HG03442 (cell line): ENCODE data around the gene STARD4.

Experiments used
- ATAC-seq: cut with Tn5 transposase; IDR thresholded peaks from one replicate; pipeline ENCODE4 v1.9.1; 2021; ENCODE audit warnings: mild to moderate bottlenecking, moderate library complexity; ENCODE audit not compliant: unreplicated experiment

Gene STARD4

DNA sequence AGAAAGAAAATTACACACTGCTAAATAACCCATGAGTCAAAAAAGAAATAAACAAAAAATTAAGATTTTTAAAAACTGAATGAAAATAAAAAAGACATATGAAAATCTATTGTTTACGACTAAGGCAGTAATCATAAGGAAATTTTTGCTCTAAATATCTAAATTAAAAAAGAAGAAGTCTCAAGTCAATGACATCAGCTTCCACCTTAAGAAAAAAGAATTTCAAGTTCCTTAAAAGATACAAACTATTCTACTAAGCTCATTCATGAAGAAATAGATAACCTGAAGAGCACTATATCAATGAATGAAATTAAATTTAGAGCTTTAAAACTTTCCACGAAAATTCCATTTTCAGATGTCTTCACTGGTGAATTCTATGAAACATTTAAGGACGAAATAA, 15.7 kb upstream of the STARD4 start:
- no peak for ATAC-seq

DNA sequence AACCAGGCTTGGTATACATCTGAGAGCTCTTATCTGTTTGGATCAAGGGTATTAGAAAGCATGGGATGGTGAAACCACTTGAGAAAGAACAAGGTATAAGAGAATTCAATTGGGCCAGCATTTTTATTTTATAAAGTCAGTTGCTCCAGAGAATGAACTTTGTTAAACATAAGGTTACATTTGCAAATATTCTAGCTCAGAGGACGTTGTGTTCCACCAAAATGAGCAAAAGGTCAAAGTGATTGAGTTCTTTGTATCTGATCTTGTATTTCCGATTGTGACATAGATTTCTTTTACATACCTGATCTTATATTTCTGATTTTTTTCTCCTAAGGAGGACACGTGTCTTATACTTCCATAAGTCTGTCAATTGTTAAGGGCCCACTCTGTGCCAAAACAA, 8.6 kb upstream of the STARD4 start:
- ATAC-seq: no peak

DNA sequence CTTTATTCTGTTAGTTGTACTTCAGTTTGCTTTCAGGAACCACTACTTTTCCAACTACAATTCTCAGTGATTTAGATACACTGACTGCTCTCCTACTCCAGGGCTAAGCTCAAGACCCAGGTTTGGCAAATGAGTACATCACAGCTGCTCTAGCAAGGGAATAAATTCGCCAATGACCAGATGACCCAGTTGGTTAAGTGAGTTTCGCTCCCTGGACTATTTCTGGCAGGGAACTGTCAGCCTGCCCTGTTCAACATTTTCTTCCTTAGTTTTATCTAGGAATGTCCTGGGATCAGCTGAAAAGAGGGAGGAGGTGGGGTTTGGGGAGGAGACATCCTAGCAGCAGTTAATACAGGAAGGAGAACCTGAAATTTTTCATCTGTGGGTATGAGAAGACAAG, 6.4 kb upstream of the STARD4 start:
- no peak for ATAC-seq

DNA sequence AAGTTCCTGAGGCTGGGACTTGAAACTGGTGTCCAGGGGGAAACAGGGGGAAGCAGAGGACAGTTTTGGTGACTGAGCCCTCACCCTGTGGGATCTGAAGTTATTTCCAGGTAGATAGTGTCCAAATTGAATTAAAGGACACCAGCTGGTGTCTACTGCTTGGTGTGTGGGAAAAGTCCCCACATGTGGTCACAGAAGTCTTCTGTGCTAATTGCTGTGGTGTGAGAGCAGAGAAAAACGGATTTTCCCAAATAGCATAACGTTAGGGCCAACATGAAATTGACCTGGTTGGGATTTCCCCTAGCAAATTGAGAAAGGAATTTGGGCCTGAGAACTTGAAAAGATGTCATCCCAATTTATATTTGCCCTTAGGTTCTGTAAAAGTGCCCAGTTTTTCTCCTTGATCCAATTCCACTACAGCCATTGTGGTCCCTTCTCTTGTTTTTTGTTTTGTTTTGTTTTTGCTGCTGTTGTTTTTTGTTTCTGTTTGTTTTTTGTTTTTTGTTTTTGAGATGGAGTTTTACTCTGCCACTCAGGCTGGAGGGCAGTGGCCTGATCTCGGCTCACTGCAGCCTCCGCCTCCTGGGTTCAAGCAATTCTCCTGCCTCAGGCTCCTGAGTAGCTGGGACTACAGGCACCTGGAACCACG, 5.6 kb upstream of the STARD4 start:
- ATAC-seq: peak; percentile 54

DNA sequence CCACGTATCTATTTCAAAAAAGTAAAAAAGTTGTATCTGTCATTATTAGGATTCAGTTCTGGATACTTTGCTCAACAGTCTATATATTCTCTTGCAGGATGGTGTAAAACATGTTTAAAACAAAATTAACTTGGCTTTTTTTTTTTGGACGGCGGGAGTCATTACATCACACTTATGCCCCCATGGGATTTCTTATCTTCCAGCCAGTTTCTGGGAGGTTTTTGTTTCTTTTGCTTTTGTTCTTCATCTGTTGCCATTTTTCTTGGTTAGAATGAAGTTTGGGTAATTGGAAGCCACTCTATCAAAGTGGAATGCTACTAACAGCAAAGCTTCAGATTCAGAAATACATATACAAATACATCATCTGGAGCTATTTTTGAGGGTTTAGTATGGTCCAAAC, 1.8 kb upstream of the STARD4 start:
- no peak for ATAC-seq

DNA sequence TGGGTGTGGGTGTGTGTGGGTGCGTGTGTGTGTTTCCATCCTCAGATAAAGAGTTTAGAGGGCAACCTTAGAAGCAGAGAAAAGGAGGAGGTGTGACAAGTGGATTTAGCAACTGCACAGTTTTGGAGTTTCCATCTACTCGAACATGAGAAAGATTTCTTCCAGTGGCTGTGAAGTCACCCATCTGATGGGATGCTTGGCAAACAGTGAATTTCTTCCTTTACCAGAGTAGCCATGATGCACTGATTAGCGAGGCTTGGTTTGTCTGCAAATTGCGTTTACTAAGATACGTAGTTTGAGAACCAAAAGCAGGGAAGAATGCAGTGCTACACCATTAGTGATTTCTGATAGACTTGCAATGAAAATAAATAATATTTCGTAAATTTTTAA, 791 bp upstream of the STARD4 start:
- no peak for ATAC-seq

DNA sequence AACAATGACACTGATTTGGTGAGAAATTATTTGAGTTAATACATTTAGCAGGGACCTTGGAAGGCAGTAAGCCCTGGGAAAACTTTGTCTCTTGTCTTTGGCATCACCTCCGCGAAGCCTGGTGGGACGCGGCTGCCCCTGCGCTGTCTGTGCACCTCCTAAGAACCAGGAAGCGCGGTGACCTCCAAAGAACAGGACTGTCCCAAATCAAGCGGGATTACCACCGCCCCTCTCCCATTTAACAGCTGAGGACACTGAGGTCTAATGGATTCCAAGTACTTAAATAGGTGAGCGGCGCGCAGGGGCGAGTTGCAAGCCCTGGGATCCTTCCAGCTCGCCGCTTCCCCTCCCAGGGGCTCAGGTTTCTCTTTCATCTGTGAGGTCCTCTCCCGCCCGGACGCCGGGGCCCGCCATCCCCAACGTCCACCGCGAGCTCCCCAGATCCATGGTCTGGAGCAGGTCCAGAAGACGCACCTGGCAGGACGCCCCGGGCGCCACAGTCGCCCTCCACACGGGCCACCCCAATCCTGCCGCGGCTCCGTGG, 432 bp downstream of the STARD4 start:
- ATAC-seq: peak; percentile 4

DNA sequence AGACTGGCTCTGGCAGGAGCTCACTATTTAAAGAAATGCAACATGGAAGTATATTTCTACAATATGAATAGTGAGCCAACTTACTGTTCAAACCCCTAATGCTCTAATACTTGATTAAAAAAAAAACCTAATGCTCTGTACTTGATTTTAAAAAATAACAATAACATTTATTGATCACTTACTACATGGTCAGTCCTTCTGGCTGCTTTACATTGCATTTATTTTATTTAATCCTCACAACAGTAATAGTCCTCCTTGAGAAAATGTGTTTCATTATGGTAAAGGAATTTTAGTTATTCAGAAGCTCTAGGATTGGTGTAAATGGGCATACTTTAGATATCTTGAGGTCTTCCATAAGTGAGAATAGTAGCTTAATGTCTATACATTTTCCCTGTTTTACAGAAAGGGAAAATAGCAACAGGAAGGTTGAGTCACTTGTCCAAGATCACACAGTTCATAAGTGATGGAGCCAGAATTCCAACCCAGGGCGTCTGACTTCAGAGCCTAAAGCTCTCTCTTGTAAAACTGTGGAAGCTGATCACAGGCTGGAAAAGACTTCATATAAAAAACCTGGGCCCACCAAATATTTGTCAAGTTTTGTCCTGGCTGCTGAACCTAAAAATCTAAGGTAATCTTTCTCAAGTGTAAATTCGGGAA, 1.0 kb downstream of the STARD4 start:
- no peak for ATAC-seq

DNA sequence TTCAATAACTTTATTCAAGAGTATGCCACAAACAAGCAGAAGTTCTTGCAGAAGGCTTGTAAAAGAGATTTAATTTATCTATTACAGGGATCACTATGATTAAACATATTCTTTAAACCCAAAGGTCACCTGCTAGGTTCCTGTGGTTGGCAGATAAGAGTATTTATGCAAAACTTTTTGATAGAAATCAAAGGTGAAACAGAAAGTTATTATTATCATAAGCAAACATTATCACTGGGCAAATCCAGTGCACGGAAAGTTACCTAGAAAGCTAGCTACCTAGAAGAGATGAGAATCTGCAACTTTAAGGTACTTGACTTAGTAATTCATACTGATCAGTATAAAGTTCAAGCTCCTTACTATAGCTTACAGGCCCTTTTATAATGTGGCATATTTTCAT, 3.2 kb downstream of the STARD4 start:
- no peak for ATAC-seq

DNA sequence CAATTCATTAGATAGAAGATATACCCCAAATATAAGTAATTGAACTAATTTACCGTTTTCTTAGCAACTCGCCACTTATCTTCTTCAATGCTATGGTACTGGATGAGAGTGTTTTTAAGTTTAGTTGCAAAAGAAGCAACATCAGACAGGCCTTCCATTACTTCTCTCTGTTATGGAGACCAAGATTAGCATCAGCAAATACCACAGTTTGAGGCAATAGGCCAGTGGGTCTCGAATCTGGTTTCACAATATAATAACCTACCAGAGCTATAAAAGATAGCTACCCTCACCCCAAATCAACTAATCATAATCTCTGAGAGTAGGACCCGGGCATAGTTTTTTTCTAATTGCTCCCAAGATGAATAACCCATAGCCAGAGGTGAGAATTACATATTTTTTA, 5.1 kb downstream of the STARD4 start:
- ATAC-seq: no peak

DNA sequence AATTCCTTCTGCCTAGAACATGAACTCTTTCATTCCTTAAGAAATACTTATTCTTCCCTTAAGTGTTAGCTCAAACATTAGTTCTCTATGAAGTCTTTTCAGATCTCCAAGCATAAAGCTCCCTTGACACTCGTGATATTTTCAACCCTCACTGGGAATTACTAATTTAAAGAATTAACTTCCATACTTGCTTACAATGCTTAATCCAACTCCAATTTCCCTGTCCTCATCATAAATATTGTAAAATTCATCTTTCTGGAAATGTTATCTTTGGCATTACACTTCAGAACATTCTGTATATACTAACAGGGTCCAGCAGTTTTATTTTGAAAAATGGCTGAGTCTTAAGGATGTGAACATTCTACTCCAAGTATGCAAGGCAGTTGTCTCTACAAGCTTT, 7.2 kb downstream of the STARD4 start:
- no peak for ATAC-seq

DNA sequence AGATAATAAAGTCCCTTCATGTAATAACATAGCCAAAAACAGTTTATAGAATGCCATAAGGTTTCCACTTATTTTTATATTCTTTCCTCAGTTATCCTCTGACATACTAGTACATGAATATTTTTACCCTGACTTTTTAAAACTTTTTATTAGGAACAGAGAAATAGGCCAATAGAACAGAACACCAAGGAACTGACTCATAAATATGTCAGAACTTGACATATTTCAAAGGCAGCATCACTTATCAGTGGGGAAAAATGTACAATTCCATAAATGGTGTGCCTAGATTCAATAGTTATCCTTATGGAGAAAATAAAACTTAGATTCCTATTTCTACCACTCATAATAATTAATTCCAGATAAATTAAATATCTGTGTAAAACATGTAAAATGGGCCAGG, 9.4 kb downstream of the STARD4 start:
- no peak for ATAC-seq

DNA sequence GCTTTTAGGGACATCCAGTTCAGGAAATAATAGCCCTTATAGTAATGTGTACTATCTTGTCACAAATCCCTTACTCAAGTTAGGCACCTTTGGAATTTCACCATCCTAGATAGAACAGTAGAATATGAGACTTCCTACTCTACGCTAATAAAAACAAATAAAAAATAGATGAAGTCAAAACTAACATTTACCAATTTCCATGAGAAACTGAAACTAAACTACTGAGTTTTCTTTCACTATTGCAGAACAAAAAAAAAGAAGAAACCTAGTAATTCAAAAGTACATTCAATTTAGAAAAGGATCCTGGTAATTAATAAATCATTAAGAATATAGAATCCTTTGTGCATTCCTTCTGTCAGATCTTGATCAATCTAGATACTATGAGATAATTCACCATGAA, 14.0 kb downstream of the STARD4 start:
- ATAC-seq: no peak

DNA sequence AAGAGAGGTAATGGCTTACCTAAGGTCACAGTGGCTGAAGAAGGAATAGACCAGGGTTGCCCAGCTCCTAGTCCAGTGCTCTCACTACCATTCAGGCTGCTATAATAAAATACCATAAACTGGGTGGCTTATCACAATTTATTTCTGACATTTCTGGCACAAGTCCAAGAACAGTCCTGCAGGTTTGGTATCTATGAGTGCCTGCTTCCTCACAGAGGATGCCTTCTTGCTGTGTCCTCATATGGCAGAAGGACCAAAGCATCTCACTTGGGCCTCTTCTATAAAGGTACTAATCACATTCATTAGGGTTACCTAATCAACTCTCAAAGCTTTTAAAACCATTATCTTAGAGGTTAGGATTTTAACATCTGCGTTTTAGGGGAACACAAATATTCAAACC, 17.2 kb downstream of the STARD4 start:
- no peak for ATAC-seq

DNA sequence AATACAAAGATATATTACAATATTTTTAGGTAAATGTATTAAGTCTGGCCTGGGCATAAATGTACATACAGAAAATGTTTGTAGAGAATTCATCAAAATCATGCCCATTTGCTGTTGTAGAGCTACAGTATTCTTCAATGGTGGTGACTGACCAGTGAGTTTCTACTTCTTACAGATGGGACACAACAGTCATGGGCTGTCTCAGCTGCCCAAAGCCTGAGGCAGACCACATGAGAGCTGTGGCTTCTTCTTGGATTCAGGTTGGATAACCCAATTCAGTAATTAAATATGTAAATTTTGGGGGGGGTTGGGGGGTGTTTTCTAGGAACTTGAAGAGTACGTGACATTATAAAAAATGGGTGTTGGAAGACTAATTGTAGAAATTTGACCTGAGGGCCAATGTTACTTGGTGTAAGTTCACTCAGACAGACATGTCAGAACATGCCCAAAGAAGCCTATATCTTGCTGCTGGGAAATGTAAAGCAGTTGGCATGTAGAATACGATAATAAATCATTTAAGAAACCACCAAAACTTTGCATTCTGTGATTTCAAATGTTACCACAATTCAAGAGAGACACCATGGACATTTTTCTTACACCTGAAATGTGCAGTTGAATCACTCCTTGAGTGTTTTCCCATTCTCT, 17.9 kb downstream of the STARD4 start:
- ATAC-seq: no peak

DNA sequence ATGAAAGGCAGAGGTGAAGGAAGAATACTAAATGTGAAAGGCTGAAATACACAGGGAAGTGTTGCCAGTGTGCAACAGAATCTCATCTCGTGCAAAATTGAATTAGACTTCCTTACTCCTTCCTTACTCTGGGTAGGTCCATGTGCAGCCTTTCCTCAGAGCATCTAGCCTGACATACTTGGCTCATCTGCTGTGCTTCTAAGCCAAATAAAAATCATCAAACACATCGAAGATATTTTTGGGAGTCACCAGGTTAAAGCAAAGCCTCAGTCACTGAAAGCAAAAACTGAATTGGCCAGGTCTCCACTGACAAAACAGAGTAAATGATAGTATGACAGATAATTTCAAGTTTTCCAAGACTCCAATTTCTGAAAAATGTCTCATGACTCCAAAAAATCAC, 19.3 kb downstream of the STARD4 start:
- no peak for ATAC-seq

DNA sequence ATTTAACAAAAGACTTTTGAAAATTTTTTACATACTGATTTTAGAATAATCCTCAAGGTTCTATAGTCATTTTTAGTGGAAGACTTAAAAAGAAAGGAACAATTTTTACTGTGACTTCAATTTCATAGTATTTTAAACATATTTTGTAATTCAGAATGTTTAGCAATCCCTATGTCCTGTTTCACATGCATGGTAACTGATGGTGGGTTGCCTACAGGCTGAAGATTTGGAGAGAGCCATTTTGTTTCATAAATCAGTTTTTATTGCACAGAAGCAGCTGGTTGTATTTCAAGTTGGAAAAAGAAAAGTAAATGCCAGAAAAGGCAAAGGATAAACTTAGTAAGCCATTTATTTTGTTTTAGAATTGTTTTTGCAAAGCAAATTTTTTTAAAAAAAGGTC, 24.0 kb downstream of the STARD4 start:
- no peak for ATAC-seq

DNA sequence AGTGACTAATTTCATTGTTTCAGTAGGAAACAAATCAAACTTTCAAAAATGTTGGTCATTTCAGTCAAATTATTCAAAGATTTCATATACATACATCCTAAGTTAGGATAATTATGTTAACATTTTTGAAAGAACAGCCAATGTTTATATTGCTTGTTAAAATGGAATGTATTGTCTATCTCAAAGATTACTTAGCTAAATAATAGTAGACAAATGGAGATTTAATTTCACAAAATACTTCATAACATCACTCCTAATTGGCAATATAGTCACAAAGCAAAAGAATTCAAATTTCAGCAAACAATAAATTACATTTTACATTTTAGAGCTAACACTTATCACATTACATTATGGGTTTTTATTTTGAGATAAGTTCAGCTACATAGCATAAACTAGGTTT, 25.4 kb downstream of the STARD4 start:
- no peak for ATAC-seq

DNA sequence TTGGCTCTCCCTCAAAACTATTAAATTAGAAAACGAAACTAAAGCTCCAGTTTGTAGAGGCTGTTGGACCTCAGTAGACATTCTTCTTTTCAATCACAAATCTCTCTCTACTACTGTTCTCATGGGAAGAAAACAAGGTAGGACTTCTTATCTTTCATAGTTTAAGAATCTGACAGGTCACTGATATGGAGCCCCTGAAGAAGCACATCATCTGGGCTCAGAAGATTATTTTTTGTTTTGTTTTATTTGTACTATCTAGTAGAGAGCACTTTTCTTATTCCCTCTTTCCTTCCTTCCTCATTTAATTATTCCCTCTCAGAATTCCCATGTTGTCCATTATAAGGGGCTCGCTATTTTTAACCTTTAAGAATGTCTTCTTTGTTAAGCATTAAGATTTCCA, 26.3 kb downstream of the STARD4 start:
- ATAC-seq: no peak

DNA sequence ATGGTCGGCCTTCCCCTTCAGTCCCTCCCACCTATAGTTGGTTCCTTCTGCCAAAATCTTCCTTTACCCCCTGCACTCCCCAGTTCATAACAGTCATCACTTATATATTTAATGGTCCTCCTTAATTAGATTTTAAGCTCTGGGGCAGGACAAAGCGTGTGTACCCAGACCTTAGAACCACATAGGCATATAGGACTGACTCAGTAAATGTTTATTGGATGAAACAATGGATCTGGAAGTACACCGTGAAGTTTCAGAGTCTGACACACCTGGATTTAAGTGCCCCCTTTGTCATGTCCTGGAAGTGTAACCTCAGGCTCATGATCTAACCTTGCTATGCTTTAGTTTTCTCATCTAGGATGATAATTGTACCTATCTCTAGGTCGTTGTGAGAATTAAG, 32.0 kb downstream of the STARD4 start:
- ATAC-seq: no peak

DNA sequence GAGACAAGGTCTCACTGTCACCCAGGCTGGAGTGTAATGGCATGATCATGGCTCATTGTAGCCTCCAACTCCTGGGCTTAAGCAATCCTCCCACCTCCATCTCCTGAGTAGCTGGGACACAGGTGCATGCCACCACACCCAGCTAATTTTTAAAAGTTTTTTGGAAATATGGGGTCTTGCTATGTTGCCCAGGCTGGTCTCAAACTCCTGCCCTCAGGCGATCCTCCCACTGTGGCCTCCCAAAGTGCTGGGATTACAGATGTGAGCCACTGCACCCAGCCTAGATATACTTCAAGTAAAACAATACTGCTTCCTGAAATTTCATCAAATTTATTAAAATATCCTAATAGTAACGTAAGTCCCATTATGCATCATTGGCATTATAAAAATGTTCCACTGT, 33.4 kb downstream of the STARD4 start:
- no peak for ATAC-seq

DNA sequence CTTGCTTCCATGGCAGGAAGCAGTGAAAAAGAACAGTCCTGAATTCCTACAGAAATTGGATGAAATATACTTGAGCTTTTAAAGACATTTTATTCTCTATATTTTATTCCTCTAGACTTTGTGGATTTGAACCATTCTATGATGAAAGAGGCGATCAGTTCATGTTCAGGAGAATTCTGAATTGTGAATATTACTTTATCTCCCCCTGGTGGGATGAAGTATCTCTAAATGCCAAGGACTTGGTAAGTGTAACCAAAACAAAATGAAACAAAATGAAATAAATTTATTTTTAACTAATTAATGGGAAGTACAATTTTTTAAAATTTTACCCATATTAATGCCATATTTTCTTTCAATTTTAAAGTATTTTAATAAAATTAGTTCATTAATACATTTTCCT, 34.1 kb downstream of the STARD4 start:
- ATAC-seq: no peak
